Right ventricle myocardium superior (tissue), 1 donor: ENCODE measurements around the gene C1orf116. TPM values are rescaled to one million over a fixed set of nuclear protein-coding genes. Genes with fewer than 3 reads are reported as not detected.
"Not testable (repeated sequence)": the region's sequence is repeated elsewhere in the genome, so short reads cannot be mapped to it uniquely, and the experiment has no call there.

Experiments used
- ATAC-seq: fragments of 200-7000 bp; cut with Tn5 transposase; one replicate; pipeline ENCODE4 v1.9.1; 2020; ENCODE audit warnings: mild to moderate bottlenecking; ENCODE audit not compliant: poor library complexity
- DNase-seq: peaks from one replicate; pipeline ENCODE4 v3.0.0-alpha.2; 2020
- intact Hi-C: fragments of 100-400 bp; cut with DNase I; formaldehyde crosslinking; loops from one replicate; pipeline ENCODE4 v1.11.2; 2022
- total RNA-seq: library from RNA; stranded (reverse); fragmentation: NEBNext Ultra II Directional; extraction: Animal tissue kit (Norgen Biotek cat#: 25700); gene quantifications from one replicate; pipeline ENCODE4 v1.2.1, GENCODE V29; 2021
- donor health status: DM: no; HTN: yes; CAD: no; lungs with severe emphysema.

Gene C1orf116
- total RNA-seq, 1 donor from 2014 or later: 0.81 TPM

DNA sequence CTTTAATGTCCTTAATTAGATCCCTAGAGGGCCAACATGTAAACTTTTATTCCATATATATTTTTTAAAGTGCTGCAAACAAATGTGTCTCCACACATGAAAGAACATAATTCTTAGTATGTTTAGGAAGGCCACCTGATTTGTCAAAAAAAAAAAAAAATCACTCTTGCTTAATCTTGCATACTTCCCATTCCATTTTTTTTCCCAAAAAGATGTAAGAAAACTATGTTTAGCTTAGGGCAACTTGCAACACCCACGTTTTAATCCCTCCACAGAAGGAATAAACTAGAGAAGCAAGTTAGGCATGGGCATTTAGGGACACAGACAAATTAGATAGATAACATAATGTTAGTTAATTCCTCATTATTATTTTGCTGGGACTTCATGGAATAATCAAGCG is 12.9 kb upstream of the C1orf116 start:
- no peak for DNase-seq
- no peak for ATAC-seq
- intact Hi-C loops: no loop called here

DNA sequence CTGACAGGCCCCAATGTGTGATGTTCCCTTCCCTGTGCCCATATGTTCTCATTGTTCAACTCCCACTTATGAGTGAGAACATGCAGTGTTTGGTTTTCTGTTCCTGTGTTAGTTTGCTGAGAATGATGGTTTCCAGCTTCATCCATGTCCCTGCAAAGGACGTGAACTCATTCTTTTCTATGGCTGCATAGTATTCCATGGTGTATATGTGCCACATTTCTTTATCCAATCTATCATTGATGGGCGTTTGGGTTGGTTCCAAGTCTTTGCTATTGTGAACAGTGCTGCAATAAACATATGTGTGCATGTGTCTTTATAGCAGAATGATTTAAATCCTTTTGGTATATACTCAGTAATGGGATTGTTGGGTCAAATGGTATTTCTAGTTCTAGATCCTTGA is 8.8 kb upstream of the C1orf116 start:
- DNase-seq, ATAC-seq, intact Hi-C loops: not testable (repeated sequence)

DNA sequence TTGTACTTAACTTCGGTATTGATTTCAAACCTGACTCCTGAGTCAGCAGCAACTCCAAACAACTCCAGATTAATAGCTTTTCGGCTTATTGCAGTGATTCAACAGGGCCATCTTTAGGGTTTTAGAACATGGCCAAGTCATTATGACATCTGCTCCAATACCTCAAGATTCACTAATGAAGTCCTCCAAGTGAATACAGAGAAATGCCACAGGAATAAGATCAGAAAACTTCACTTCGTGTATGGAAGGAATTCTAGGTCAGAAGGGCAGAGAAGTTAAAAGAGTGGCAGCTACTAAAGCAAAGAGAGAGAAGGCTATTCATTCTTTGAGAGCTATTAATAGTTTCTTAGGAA is 7.6 kb upstream of the C1orf116 start:
- ATAC-seq (no peak), DNase-seq (no peak)
- intact Hi-C loops: no loop called here

DNA sequence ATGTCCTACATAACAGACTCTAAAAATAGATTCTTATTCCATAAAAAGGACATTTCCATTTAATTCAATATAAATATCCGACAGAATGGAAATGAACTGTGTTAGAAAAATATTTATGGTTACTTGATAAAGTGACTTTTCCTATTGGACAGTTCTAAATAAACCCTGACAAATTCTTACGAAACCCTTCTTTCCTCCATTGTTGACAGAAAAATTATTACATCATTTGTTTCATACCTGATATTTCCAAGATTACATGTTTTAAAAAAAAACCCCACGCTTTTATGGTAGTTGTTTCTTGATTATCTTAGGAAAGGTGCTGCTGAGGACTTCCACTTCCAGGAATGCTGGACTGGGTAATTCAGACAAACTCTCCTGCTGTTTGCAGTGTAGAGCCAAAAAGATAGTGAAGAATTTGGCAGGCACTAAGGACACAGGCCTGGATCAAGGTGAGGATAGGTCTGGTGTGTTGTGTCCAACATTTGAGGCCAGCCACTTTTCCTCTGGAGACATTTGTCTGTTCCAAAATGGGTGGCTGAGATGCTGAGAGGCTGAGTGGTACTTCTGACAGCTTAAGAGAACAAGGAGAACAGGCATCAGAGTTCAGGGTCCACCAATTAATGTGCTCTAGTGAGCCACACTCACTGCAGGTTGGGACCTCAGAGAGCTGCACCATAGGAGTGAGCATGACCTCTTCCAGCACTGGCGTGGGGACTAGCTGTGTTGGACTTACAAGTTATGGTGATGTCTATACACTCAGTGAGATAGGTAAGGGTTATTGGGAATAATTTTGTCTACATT is 7.0 kb upstream of the C1orf116 start:
- peak; percentile 92 for ATAC-seq
- no peak for DNase-seq
- intact Hi-C loops: no loop called here

DNA sequence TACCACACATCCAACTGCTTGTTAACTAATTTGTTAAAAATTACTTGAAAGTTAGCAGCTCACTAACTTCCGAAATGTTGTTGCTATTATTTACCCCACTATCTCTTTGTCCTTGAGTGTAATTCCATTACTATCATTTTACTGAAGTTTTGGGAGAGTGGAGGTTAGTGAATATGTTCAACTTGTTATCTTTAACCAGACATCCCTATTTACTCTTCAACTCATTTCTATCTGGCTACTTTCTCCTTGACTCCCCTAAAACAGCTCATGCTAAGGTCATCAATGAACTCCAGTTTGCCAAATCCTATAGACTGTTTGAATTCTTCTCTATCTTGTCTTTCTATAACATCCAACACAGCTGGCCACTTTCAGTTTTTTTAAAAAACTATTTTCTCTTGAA is 4.3 kb upstream of the C1orf116 start:
- ATAC-seq: no peak
- no peak for DNase-seq
- intact Hi-C loops: no loop called here

DNA sequence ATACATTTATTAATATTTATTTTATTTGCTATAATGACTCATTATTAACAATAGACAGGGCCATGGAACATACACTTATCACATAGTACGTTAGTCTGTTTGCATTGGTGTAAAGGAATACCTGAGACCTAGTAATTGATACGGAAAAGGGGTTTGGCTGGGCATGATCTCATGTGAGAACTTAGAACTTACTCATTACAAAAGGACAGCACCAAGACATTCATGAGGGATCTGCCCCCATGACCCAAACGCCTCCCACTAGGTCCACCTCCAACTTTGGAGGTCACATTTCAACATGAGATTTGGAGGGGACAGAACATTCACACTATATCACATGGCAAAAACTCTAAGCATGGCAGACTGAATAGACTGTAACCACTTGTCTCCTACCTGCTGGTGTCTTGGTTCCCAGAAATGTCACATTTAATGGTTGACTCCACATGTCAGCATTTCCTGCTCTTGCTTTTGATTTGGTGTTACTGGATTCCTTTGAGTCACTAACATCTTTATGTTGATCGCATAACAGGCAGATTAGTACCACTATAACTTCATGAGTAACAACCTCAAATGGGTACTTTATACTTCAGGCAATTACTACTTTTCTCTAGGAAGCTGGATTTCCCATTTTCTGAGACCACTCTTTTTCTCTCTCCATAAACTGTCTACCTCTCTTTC is 3.5 kb upstream of the C1orf116 start:
- intact Hi-C loops: no loop called here
- ATAC-seq (no peak), DNase-seq (no peak)

DNA sequence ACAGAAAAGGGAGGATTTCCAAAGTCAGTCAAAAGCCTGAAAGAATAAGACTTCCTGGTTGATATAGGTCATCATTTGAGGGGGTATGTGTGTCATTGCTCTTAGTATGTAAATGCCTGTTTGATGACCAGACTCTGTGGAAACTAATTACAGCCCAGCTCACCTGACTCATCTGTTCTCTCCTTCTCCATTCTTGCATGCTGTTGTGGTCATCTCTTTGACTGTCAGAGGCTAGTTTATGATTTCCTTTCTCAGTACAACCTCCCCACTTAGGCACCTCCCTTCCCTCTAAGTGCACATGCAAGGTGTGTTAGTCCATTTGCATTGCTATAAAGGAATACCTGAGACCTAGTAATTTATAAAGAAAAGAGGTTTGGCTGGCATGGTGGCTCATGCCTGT is 2.4 kb upstream of the C1orf116 start:
- intact Hi-C loops: no loop called here
- DNase-seq (no peak), ATAC-seq (no peak)

DNA sequence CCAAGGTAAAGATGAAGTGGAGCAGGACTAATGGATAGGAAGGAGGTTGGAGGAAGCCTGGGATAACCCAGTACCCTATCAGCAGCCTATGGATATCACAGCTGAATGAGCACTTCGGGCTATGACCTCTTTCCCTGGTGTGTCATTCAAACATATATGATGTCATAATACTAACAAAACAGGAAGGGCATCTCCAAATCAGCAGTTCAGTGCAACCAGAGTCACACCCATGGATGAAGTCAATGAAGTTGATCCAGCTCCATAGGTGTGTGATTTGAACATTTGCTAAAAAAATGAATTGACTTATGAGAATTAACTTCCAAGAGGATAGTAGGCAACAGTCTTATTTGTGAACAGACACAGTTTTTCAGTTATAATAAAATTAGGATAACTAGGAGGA is 1.7 kb upstream of the C1orf116 start:
- DNase-seq (no peak), ATAC-seq (no peak)
- intact Hi-C loops: no loop called here

DNA sequence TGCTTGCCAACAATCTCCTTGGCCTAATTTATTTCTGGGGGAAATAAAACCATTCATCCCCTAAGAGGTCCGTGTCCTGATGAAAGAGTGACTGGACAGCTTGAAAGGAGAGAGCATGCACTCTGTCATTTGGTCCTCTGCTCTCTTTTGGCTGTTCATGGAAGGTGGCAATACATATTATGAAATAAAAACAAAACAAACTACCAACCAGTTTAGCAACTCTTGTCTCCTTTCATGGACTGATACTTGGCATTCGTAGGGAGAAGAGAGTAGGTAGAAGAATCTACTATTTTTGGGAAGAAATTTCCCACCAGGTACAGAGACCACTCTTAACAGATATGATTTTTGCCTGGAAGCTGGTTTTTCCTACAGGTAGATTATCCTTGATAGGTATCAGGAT is 746 bp upstream of the C1orf116 start:
- intact Hi-C loops: no loop called here
- no peak for DNase-seq
- no peak for ATAC-seq

DNA sequence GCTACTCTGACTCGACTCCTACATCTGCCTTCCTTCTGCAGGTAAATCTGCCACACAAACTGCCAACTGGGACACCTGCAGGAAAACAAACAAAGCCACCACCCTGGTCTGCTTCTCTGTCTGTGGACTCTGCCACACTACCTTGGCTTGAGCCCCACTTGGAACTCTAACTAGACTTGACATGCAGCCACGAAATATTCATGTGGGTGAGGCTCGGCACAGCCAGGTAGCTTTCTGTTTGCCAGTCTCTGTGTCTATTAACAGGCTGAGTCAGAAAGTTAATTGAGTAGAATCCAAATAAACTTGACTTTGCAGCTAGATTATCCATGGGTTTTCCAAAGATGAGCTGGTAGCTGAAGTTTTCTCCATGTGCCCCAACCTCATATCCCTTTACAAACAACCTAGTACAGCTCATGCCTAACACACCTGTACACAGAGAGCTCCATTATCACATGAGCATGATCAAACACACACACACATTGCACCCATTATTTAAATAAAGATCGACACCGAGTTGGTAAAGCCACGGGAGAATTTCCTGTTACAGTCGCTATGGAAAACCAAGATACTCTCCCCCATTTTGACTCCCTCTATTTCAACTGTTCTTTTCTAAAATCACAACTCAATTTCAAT is 808 bp downstream of the C1orf116 start:
- ATAC-seq: peak; percentile 71
- DNase-seq: no peak
- intact Hi-C loops: no loop called here

DNA sequence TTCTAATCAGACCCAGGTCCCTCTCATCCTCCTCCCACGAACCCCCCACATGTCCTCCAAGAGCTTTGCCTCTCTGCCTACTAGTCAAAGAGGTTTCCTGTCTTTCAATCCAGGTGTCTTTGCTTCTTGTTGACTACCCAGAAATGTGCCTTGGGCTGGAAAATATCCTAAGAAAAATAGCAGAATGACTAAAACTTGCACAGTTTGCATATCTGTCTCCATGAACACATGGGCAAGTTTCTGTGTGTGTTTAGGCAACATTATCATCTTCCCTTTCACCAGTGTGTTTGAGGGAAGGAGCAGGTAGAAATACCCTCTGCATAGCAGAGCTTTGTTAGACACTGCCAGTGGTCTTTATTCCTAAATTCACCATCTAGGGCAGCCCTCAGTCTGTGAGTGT is 1.5 kb downstream of the C1orf116 start:
- DNase-seq (no peak), ATAC-seq (no peak)
- intact Hi-C loops: no loop called here

DNA sequence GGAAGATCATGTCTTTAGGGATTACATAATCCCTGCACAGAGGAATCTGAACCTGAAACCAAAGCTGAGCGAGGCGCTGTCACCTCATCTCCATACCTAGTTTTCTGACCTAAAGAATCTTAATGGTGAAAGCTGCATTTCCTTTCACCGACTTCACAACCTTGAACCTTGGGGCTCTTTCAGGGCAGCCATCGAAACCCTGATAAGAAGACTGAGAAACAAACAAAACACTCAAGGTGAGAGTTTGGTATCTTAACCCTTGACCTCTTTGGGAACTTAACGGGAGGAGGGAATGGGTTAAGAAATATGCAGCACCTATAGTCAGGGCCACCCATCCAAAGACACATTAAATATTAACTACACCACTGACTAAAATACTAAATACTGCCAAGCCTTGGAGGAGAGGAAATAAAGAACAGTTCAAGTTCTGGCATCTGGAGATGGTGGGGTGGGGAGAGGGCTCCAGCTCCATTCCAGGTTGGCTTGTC is 2.0 kb downstream of the C1orf116 start:
- intact Hi-C loops: no loop called here

DNA sequence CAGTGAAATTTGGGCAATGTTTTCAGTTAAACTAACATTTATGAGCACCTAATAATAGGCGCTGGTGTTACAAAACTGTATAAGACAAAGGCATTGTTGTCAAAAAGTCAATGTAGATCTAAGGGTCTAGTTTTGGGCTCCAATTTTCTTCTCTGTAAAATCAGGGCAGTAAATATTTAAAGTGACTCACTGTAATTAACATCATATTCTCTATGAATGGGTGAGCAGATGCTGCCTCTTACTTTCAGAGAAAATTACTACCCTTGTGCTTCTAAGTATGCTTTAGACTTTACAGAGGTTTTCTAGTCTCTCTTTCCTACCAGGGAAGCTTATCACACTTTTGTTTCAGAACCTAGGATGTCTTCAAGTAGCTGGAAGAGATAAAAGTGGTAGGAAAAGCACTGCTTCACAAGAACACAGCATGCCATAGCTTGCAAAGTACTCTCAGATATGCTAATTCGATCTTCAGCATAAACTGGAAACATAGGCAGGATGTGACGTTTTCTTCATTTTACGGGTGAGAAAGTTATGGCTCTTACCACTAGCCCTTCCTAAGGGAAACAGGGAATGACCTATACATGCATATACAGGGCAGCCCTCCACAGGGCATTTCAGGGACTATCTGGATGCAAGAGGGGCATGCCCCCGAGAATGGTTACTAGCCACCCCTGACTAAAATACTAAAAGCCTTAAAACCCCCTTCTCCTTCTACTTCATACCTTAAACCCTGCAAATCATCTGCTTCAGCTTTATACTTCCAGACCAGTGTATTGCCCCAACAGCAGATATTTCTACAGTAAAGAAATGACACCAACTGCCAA is 2.6 kb downstream of the C1orf116 start:
- intact Hi-C loops: no loop called here
- ATAC-seq (no peak), DNase-seq (no peak)

More for the DNA sequence above, 2.0 kb downstream of the C1orf116 start:
- ATAC-seq (no peak), DNase-seq (no peak)

DNA sequence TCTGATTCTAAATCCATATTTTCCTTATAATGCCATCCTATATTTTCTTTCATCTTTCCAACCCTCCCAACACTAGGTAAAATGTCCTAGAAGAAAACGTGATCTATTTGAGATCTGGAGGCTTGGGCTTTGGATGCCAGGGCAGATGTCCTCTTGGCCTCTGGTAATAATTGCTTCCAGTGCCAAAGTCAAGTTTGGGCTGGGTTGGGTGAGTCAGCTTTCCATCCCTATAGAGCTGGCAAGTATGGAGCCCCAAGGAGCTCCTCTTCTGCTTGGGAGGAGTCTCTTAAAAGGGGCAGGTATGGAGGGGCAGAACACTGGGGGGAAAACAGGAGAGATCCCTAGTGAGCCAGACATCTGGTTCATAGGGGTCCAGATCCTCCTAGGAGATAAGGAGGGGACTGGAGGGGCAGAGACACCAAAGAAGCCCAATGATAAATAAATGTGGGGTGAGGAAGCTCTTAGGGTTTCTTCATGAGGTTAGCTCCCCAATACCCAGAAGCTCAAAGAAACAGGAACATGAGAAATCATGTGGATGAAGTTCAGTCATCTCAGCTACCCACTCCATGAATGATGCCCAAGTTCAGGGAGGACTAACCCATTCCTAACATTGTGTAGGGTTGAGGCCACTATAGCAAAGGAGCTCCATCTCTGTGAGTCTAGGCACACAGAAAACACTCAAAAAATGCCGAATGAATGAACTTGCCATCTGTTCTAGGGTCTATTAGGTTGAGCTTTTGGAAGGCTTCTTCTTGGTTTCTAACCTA is 3.5 kb downstream of the C1orf116 start:
- intact Hi-C loops: no loop called here
- ATAC-seq: no peak

DNA sequence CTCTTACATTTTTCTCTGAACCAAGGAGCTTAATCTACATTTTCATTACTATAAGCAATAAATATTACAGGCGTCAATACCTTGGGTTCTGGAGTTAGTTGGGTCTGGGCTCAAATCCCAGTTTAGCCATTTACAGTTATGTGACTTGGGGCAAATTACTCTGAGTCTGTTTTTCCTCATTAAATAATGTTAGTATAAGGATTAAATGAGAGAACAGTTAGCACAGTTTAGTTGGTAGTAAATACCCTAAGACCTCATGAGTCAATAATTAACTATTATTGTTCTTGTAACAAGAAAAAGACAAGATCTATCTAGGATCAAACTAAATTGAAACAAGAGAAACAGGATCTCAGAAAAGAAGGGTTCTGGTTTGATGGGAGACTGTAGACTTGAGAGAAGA is 4.6 kb downstream of the C1orf116 start:
- ATAC-seq (no peak), DNase-seq (no peak)
- intact Hi-C loops: no loop called here

More for the DNA sequence above, 3.5 kb downstream of the C1orf116 start:
- no peak for DNase-seq

DNA sequence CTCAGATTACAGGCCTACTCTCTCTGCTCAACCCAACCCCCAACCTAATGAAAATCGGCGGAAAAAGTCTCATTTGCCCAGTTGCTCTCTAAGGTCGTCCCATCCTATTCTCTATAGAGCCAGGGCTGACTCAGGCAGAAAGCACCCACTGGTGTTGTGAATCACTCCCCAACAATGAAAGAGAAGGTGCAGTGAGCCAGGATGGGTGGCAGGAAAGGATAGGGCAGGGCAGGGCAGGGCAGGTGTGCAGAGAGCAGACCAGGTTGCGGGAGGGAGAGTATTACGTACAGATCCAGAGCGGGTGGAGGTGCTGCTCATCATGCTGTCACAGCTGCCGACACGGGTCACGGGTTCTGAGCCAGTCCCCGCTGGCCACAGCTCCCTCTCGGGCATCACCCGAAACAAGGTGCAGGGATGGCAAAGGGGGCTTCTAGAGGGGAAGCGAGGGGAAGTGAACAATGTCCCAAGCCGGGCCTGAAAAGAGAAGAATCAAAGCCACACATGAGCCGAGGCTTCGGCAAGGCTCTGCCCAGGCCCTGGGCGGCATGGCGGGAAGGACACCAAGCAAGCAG is 5.3 kb downstream of the C1orf116 start:
- ATAC-seq (no peak), DNase-seq (no peak)
- intact Hi-C loops: no loop called here

DNA sequence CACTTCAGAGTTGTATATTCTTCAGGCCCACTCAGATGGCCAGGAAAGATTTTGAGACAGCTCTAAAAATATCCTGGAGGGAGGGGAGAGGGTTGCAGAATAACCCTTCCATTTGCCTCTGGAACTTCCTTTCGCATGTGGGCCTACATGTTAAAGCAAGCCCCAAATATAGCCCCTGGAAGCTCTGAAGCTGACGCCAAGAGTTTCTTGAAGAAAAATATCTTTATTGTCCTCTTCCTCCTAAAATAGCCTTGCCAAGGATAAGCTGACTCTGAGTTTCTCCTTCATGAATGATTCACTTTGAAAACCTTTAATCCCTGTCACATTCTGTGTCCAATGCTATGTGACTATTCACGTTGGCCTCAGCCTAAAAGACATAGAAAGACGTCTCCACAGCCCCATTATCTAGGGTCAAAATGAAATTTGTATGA is 6.4 kb downstream of the C1orf116 start:
- ATAC-seq: no peak
- DNase-seq: no peak
- intact Hi-C loops: no loop called here
